Stimulated activated CD4-positive, alpha-beta T cell treated with anti-CD3 and anti-CD28 coated beads, Interleukin-4, amount 100 ng/mL, for 24 hours (primary cell): Measurements from ENCODE around the gene GNG12.
"Not testable (repeated sequence)": the region's sequence is repeated elsewhere in the genome, so short reads cannot be mapped to it uniquely, and the experiment has no call there.

Experiments used
- DNase-seq: peaks from one replicate; pipeline ENCODE4 v3.0.0-alpha.2; 2020

The GNG12 gene

GRCh38 chr1:67674260-67675011 is 158.8 kb downstream of the GNG12 start:
- peak; percentile 20 for DNase-seq

GRCh38 chr1:67673468-67674201 is 159.6 kb downstream of the GNG12 start:
- no peak for DNase-seq

- DNase-seq = no peak
Observed at GRCh38 chr1:67672260-67672803, 160.9 kb downstream of the GNG12 start.

- DNase-seq = no peak
Observed at GRCh38 chr1:67668660-67669059, 164.6 kb downstream of the GNG12 start.

GRCh38 chr1:67666636-67667035 is 166.6 kb downstream of the GNG12 start:
- DNase-seq = no peak

GRCh38 chr1:67665307-67665706 is 168.0 kb downstream of the GNG12 start:
- not testable (repeated sequence) for DNase-seq

GRCh38 chr1:67664048-67664447 is 169.2 kb downstream of the GNG12 start:
- DNase-seq = no peak

- DNase-seq = no peak
Observed at GRCh38 chr1:67662884-67663283, 170.4 kb downstream of the GNG12 start.

- DNase-seq = no peak
Observed at GRCh38 chr1:67659229-67659628, 174.0 kb downstream of the GNG12 start.

- not testable (repeated sequence) for DNase-seq
Observed at GRCh38 chr1:67657152-67657551, 176.1 kb downstream of the GNG12 start.

- DNase-seq = no peak
Observed at GRCh38 chr1:67655581-67655980, 177.7 kb downstream of the GNG12 start.

GRCh38 chr1:67653304-67653703 is 180.0 kb downstream of the GNG12 start:
- DNase-seq = no peak

GRCh38 chr1:67652800-67653199 is 180.5 kb downstream of the GNG12 start:
- DNase-seq = no peak
